Peyer's patch (tissue), 4 donors: ENCODE measurements around the gene LRG1.

Experiments used
- POLR2A ChIP-seq, 2 donors: fragments of 450-650 bp; IDR thresholded peaks; one replicate each; pipeline ENCODE4 v1.5.1; 2017; ENCODE audit warnings: antibody characterized with exemption in 2 of 2, mild to moderate bottlenecking in 2 of 2, moderate library complexity in 2 of 2
- TF ChIP-seq, protein P1 (sequence below), 6 experiments: fragments of 450-650 bp in 4 of 6; fragments of 200-600 bp in 2 of 6; sonication (generic) in 1 of 6; IDR thresholded peaks; one replicate each; pipeline ENCODE4 v1.5.1; 2017 to 2019; ENCODE audit warnings: antibody characterized with exemption in 6 of 6, mild to moderate bottlenecking in 3 of 6, moderate library complexity in 1 of 6

GRCh38 chr19:4487572-4487971 lies 52.3 kb downstream of the LRG1 start:
- TF ChIP-seq, protein P1, sequence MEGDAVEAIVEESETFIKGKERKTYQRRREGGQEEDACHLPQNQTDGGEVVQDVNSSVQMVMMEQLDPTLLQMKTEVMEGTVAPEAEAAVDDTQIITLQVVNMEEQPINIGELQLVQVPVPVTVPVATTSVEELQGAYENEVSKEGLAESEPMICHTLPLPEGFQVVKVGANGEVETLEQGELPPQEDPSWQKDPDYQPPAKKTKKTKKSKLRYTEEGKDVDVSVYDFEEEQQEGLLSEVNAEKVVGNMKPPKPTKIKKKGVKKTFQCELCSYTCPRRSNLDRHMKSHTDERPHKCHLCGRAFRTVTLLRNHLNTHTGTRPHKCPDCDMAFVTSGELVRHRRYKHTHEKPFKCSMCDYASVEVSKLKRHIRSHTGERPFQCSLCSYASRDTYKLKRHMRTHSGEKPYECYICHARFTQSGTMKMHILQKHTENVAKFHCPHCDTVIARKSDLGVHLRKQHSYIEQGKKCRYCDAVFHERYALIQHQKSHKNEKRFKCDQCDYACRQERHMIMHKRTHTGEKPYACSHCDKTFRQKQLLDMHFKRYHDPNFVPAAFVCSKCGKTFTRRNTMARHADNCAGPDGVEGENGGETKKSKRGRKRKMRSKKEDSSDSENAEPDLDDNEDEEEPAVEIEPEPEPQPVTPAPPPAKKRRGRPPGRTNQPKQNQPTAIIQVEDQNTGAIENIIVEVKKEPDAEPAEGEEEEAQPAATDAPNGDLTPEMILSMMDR (IDR thresholded peaks at IDR 0.05) = no peak
- no peak for TF ChIP-seq POLR2A (IDR thresholded peaks at IDR 0.05)
